SU-DHL-6 (cell line): ENCODE data around the gene ITGB2.

Experiments
- H2AFZ ChIP-seq: fragments of 200-600 bp; sonication (generic); 2 replicates; pipeline ENCODE4 v1.6.1; 2014; ENCODE audit warnings: low read depth, mild to moderate bottlenecking, moderate library complexity, mixed read lengths, antibody characterized with exemption, low read length; ENCODE audit not compliant: severe bottlenecking
- H3F3A ChIP-seq: fragments of 200-600 bp; shearing (Covaris generic); 2 replicates; pipeline ENCODE4 v1.6.0; 2016; ENCODE audit warnings: antibody characterized with exemption, mild to moderate bottlenecking; ENCODE audit not compliant: insufficient read depth
- H3K27ac ChIP-seq: fragments of 200-600 bp; sonication (generic); 2 replicates; pipeline ENCODE4 v1.5.1; 2016; ENCODE audit warnings: low read depth, mild to moderate bottlenecking, low read length, moderate library complexity, mixed read lengths
- H3K27me3 ChIP-seq: fragments of 200-600 bp; sonication (generic), shearing (Covaris generic); 2 replicates; pipeline ENCODE4 v1.6.0; 2014; ENCODE audit warnings: mild to moderate bottlenecking, low read length
- H3K36me3 ChIP-seq: fragments of 200-600 bp; sonication (generic); 2 replicates; pipeline ENCODE4 v1.6.1; 2014; ENCODE audit warnings: mild to moderate bottlenecking, low read length, mixed read lengths
- H3K4me2 ChIP-seq: fragments of 300-600, 200-600 bp; shearing (Covaris generic), sonication (generic); 2 replicates; pipeline ENCODE4 v1.6.0; 2014; ENCODE audit warnings: low read length, low read depth, mild to moderate bottlenecking; ENCODE audit not compliant: poor library complexity, severe bottlenecking
- H3K4me3 ChIP-seq: fragments of 200-600 bp; sonication (generic); 2 replicates; pipeline ENCODE4 v1.5.1; 2014; ENCODE audit warnings: antibody characterized with exemption, low read length, mild to moderate bottlenecking, mixed read lengths; ENCODE audit not compliant: insufficient read depth, poor library complexity, severe bottlenecking
- H3K79me2 ChIP-seq: fragments of 200-600 bp; sonication (generic); 2 replicates; pipeline ENCODE4 v1.6.1; 2014; ENCODE audit warnings: mild to moderate bottlenecking, low read length, moderate library complexity; ENCODE audit not compliant: insufficient read depth
- H3K9ac ChIP-seq: fragments of 200-600 bp; sonication (generic); 2 replicates; pipeline ENCODE4 v1.7.0; 2014; ENCODE audit warnings: mild to moderate bottlenecking, low read length
- H3K9me2 ChIP-seq: fragments of 200-600 bp; sonication (generic); replicated peaks from 2 replicates; pipeline ENCODE4 v1.6.1; 2014; ENCODE audit warnings: low read length; ENCODE audit not compliant: insufficient read depth
- H3K9me3 ChIP-seq: fragments of 200-600 bp; sonication (generic); 2 replicates; pipeline ENCODE4 v1.6.1; 2014; ENCODE audit warnings: low read length, mixed read lengths; ENCODE audit not compliant: insufficient read depth
- H4K20me1 ChIP-seq: fragments of 200-600 bp; sonication (generic); 2 replicates; pipeline ENCODE4 v1.6.1; 2014; ENCODE audit warnings: low read depth, mild to moderate bottlenecking, antibody characterized with exemption, low read length, moderate library complexity, mixed read lengths
- CTCF ChIP-seq: fragments of 200-600 bp; sonication (generic); IDR thresholded peaks from one replicate; pipeline ENCODE4 v1.5.1; 2017; ENCODE audit warnings: antibody characterized with exemption, mild to moderate bottlenecking, low read length, moderate library complexity; ENCODE audit not compliant: insufficient read depth, poor library complexity, severe bottlenecking
- EZH2phosphoT487 ChIP-seq: fragments of 200-600 bp; sonication (generic), shearing (Covaris generic); conservative IDR thresholded peaks from 2 replicates; pipeline ENCODE4 v1.6.1; 2018; ENCODE audit warnings: mild to moderate bottlenecking, antibody characterized with exemption, low read length, moderate library complexity, mixed read lengths

The ITGB2 gene

GRCh38 chr21:44857127-44857892, 63.4 kb downstream of the ITGB2 start:
- no peaks in the 10 kb centered on the region for H3K36me3 ChIP-seq
- no peak overlapping the region for H3K9ac ChIP-seq
- H3K9me3 ChIP-seq = no peaks in the 10 kb centered on the region
- H3K79me2 ChIP-seq = no peaks in the 10 kb centered on the region
- no peak overlapping the region for H3K4me3 ChIP-seq
- no peak for TF ChIP-seq EZH2phosphoT487
- no peaks in the 10 kb centered on the region for H3K27me3 ChIP-seq
- H3K9me2 ChIP-seq = no peaks in the 10 kb centered on the region
- no peak overlapping the region for H3K4me2 ChIP-seq
- H2AFZ ChIP-seq = no peak overlapping the region
- H4K20me1 ChIP-seq = no peaks in the 10 kb centered on the region
- H3F3A ChIP-seq = no peaks in the 10 kb centered on the region
- no peak overlapping the region for H3K27ac ChIP-seq

DNA sequence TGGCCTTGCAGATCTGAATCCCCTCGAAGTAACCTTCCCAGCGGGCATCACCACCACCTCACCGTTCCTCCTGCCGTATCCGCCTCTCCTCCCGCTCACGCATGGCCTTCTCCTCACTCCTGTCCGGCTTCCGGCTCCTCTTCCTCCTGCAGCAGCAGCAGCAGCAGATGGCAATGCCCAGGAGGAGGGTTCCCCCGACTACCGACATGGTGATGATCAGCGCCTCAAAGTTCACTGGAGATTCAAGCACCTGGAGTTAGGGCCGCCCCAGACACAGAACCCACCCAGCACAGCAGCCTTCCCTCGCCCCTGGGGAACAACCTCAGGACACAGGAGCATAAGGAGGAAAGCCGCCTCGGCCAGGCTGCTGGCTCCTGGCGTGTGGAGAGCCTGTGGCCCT, 64.6 kb downstream of the ITGB2 start:
- Histone ChIP-seq H3K4me3 (no peak overlapping the region), H3K4me2 (no peak overlapping the region), H3K79me2 (no peaks in the 10 kb centered on the region), H3F3A (no peaks in the 10 kb centered on the region), H3K9me3 (no peaks in the 10 kb centered on the region), H3K27ac (no peak overlapping the region), H2AFZ (no peak overlapping the region), H3K9me2 (no peaks in the 10 kb centered on the region), H3K27me3 (no peaks in the 10 kb centered on the region), H4K20me1 (no peaks in the 10 kb centered on the region), H3K36me3 (peaks cover under 1% of the 10 kb centered on the region; the same call in 1 of the 2 replicates), H3K9ac (no peak overlapping the region)
- TF ChIP-seq CTCF (no peak), EZH2phosphoT487 (no peak)

DNA sequence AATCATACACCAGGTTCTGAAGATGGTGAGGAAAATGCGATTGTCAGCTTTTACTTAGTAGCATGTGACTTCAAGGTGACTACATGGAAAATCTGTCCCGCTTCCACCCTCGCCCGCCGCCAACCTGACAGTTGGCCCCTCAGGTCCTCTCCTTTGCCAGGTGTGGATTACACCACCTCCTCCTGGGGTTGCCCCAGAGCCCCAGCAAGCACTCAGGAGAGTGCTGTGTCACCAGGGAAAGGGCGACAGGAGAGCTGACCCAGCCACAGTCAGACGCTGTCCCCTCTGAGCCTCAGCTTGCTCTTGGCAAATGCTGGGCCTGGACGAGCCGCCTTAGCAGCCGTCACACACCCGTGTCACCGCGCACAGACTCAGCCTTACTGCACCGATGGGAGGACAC, 65.1 kb downstream of the ITGB2 start:
- Histone ChIP-seq H3K4me3 (no peak overlapping the region), H2AFZ (no peak overlapping the region), H3K9me2 (no peaks in the 10 kb centered on the region), H4K20me1 (no peaks in the 10 kb centered on the region), H3K36me3 (peaks cover 5% of the 10 kb centered on the region; the same call in 1 of the 2 replicates), H3F3A (no peaks in the 10 kb centered on the region), H3K79me2 (no peaks in the 10 kb centered on the region), H3K27me3 (no peaks in the 10 kb centered on the region), H3K9me3 (no peaks in the 10 kb centered on the region), H3K27ac (no peak overlapping the region), H3K4me2 (no peak overlapping the region), H3K9ac (no peak overlapping the region)
- TF ChIP-seq CTCF = no peak
- TF ChIP-seq EZH2phosphoT487 = no peak

GRCh38 chr21:44854664-44855446, 65.8 kb downstream of the ITGB2 start:
- no peak overlapping the region for H3K4me2 ChIP-seq
- no peaks in the 10 kb centered on the region for H4K20me1 ChIP-seq

More at GRCh38 chr21:44854664-44855446, 65.8 kb downstream of the ITGB2 start:
- H3K9ac ChIP-seq = no peak overlapping the region
- H3K9me2 ChIP-seq = no peaks in the 10 kb centered on the region
- H3K4me3 ChIP-seq = no peak overlapping the region
- no peak for TF ChIP-seq CTCF
- no peak for TF ChIP-seq EZH2phosphoT487
- H3F3A ChIP-seq = no peaks in the 10 kb centered on the region
- H3K9me3 ChIP-seq = no peaks in the 10 kb centered on the region
- no peak overlapping the region for H2AFZ ChIP-seq
- H3K27ac ChIP-seq = no peak overlapping the region
- no peaks in the 10 kb centered on the region for H3K79me2 ChIP-seq
- peaks cover 5% of the 10 kb centered on the region; the same call in 1 of the 2 replicates for H3K36me3 ChIP-seq
- H3K27me3 ChIP-seq = no peaks in the 10 kb centered on the region
